ENCODE results near the gene OR6X1. TPM values are rescaled to one million over a fixed set of nuclear protein-coding genes. Genes with fewer than 3 reads are reported as not detected.

The OR6X1 gene
- total and polyA plus RNA-seq, 2 of the 8 experiments (the other 6 are each of a cell fraction or from before 2014, with no cell fraction given): not detected

DNA sequence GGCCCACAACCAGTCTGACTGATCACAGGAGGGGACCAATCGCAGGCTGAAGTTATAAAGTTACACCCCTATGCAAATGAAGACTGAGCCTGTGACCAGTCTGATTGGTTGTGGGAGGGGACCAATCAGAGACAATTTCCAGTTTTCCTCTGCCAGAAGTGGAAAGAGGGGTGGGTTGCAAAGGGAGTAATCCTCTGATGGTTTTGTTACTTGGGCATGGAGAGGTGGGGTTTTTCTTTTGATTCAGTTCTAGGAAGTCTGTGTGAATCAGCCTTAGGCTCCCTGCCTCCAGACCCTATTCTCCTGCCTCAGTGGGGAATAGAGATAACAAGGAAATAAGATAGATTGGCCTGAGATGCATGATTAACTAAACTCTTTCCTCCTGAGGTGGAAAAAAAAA is 41.9 kb upstream of the OR6X1 start:
- 100% methylated on average over 1 of the region's 1 CpG; no CpG with 5 or more reads in 1 of the 2 experiments for WGBS, 2 experiments (ENCODE audit: extremely low coverage in 1 of 2, insufficient coverage in 1 of 2, insufficient read length in 1 of 2, insufficient replicate concordance in 2 of 2, low coverage in 1 of 2, low lambda C conversion rate in 2 of 2, missing lambda C conversion rate in 1 of 2)
- H3K9me3 ChIP-seq (ENCODE audit: insufficient read depth in 2 of 2, low read depth in 1 of 2, low read length in 1 of 2): peaks cover 3 to 10% of the 10 kb centered on the region in 2 experiments; a peak in 3 of 4 replicates
- TF ChIP-seq BCL11A (IDR thresholded peaks at IDR 0.05; ENCODE audit: low read depth in 2 of 2, low read length in 2 of 2) (no peak), YY1 (IDR thresholded peaks at IDR 0.05; ENCODE audit: low read depth, low read length) (no peak), BRCA1 (IDR thresholded peaks at IDR 0.05; ENCODE audit: low read depth, low read length) (no peak), NRF1 (IDR thresholded peaks at IDR 0.05; ENCODE audit: low read depth, low read length) (no peak), JUND (IDR thresholded peaks at IDR 0.05; ENCODE audit: low read length) (no peak), SIX5 (IDR thresholded peaks at IDR 0.05; ENCODE audit: low read depth, low read length) (no peak), SP1 (IDR thresholded peaks at IDR 0.05; ENCODE audit: low read depth, low read length) (no peak), POLR2AphosphoS5 (IDR thresholded peaks at IDR 0.05; ENCODE audit: low read depth, low read length) (no peak), FOSL1 (IDR thresholded peaks at IDR 0.05; ENCODE audit: insufficient read depth, low read depth, low read length) (no peak), RXRA (IDR thresholded peaks at IDR 0.05; ENCODE audit: insufficient read depth, low read depth, low read length) (no peak), CREB1 (IDR thresholded peaks at IDR 0.05) (no peak)
- TF ChIP-seq, protein P1, sequence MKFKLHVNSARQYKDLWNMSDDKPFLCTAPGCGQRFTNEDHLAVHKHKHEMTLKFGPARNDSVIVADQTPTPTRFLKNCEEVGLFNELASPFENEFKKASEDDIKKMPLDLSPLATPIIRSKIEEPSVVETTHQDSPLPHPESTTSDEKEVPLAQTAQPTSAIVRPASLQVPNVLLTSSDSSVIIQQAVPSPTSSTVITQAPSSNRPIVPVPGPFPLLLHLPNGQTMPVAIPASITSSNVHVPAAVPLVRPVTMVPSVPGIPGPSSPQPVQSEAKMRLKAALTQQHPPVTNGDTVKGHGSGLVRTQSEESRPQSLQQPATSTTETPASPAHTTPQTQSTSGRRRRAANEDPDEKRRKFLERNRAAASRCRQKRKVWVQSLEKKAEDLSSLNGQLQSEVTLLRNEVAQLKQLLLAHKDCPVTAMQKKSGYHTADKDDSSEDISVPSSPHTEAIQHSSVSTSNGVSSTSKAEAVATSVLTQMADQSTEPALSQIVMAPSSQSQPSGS (IDR thresholded peaks at IDR 0.05; ENCODE audit: low read length): no peak
- TF ChIP-seq, protein P2, sequence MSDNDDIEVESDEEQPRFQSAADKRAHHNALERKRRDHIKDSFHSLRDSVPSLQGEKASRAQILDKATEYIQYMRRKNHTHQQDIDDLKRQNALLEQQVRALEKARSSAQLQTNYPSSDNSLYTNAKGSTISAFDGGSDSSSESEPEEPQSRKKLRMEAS (IDR thresholded peaks at IDR 0.05): no peak

More for the DNA sequence above, 41.9 kb upstream of the OR6X1 start:
- Histone ChIP-seq H3K23ac (ENCODE audit: insufficient read length) (no peak overlapping the region), H3K4me1 (replicated peaks in 1 of 4; ENCODE audit: control insufficient read depth in 3 of 4, insufficient read depth in 4 of 4, low read length in 3 of 4) (no peaks in the 10 kb centered on the region), H3K23me2 (ENCODE audit: low read depth, low read length) (no peaks in the 10 kb centered on the region), H2BK20ac (ENCODE audit: low read length) (no peak overlapping the region), H2BK15ac (ENCODE audit: low read length) (no peak overlapping the region), H3K79me2 (ENCODE audit: control insufficient read depth in 1 of 2, insufficient read depth in 2 of 2, low read length in 2 of 2) (no peaks in the 10 kb centered on the region), H3K79me1 (ENCODE audit: low read depth, low read length) (no peaks in the 10 kb centered on the region), H3K27me3 (replicated peaks in 1 of 4; ENCODE audit: control insufficient read depth in 3 of 4, extremely low read depth in 1 of 4, insufficient read depth in 3 of 4, low read length in 3 of 4) (no peaks in the 10 kb centered on the region), H3K27ac (ENCODE audit: low read depth, low read length) (no peak overlapping the region), H3K4me2 (ENCODE audit: insufficient read depth in 1 of 2, low read depth in 2 of 2, low read length in 2 of 2) (no peak overlapping the region), H4K91ac (replicated peaks; ENCODE audit: insufficient read length, low read length) (no peak overlapping the region), H3K14ac (ENCODE audit: insufficient read length) (no peak overlapping the region), H3K4ac (replicated peaks; ENCODE audit: insufficient read length, low read depth, low read length) (no peak overlapping the region), H2AFZ (ENCODE audit: low read length) (no peak overlapping the region), H4K5ac (ENCODE audit: insufficient read length, low read depth, low read length) (no peak overlapping the region), H2BK120ac (replicated peaks; ENCODE audit: low read depth, low read length) (no peak overlapping the region), H2AK5ac (ENCODE audit: low read depth, low read length) (no peak overlapping the region), H4K8ac (ENCODE audit: extremely low read depth, insufficient read depth, low read length) (no peak overlapping the region), H3K9ac (replicated peaks in 1 of 4; ENCODE audit: extremely low read depth in 1 of 4, low read depth in 3 of 4, low read length in 3 of 4) (no peak overlapping the region), H3K36me3 (ENCODE audit: control insufficient read depth in 2 of 4, insufficient read depth in 4 of 4, low read length in 3 of 4) (peaks cover 0 to 2% (median under 1%) of the 10 kb centered on the region in 4 experiments; a peak in 2 of 8 replicates), H3K56ac (replicated peaks; ENCODE audit: insufficient read length, low read depth, low read length) (no peak overlapping the region), H4K20me1 (replicated peaks in 1 of 2; ENCODE audit: control insufficient read depth in 1 of 2, insufficient read depth in 2 of 2, low read length in 2 of 2) (no peaks in the 10 kb centered on the region), H3K4me3 (ENCODE audit: extremely low read depth in 1 of 4, insufficient read depth in 2 of 4, low read depth in 3 of 4, low read length in 4 of 4) (no peak overlapping the region), H3K18ac (ENCODE audit: extremely low read depth, low read length) (no peak overlapping the region), H2BK12ac (ENCODE audit: low read depth, low read length) (no peak overlapping the region), H2BK5ac (ENCODE audit: low read depth, low read length) (no peak overlapping the region)
- no peak for FAIRE-seq
- ChIA-PET CTCF (ENCODE audit: partially characterized antibody) (no interaction called here), POLR2A (ENCODE audit: partially characterized antibody) (interaction anchor here (1.2 kb wide), 1 partner anchor 15 kb away, joined by 3 read pairs; no protein-coding TSS in a partner anchor)
- DNase-seq (ENCODE audit: low read depth in 1 of 2, low spot score in 2 of 2): no peak
